Muscle layer of duodenum (tissue), 2 donors: Measurements from ENCODE around the gene MAS1L.

ENCODE experiments used
- H3K27ac ChIP-seq: one replicate; pipeline ENCODE4 v1.7.0; 2013; ENCODE audit warnings: mild to moderate bottlenecking, low read length
- H3K27me3 ChIP-seq: one replicate; pipeline ENCODE4 v1.7.0; 2013; ENCODE audit warnings: low read depth, mild to moderate bottlenecking, control low read depth, low read length
- H3K36me3 ChIP-seq, 2 donors: one replicate each; pipeline ENCODE4 v1.7.0; 2013; ENCODE audit warnings: low read length in 2 of 2, control low read depth in 1 of 2, mild to moderate bottlenecking in 1 of 2; ENCODE audit not compliant: insufficient read depth in 2 of 2, control insufficient read depth in 1 of 2
- H3K4me1 ChIP-seq, 2 donors: one replicate each; pipeline ENCODE4 v1.7.0; 2013; ENCODE audit warnings: low read length in 2 of 2, mild to moderate bottlenecking in 2 of 2, control low read depth in 1 of 2, moderate library complexity in 1 of 2; ENCODE audit not compliant: insufficient read depth in 2 of 2, control insufficient read depth in 1 of 2
- H3K4me3 ChIP-seq, 2 donors: one replicate each; pipeline ENCODE4 v1.7.0; 2013; ENCODE audit warnings: low read length in 2 of 2, low read depth in 1 of 2, mild to moderate bottlenecking in 1 of 2
- H3K9me3 ChIP-seq, 2 donors: one replicate each; pipeline ENCODE4 v1.7.0; 2013; ENCODE audit warnings: low read length in 2 of 2, control low read depth in 1 of 2, mild to moderate bottlenecking in 1 of 2; ENCODE audit not compliant: control insufficient read depth in 1 of 2
- donor health status: healthy.

The MAS1L gene

DNA sequence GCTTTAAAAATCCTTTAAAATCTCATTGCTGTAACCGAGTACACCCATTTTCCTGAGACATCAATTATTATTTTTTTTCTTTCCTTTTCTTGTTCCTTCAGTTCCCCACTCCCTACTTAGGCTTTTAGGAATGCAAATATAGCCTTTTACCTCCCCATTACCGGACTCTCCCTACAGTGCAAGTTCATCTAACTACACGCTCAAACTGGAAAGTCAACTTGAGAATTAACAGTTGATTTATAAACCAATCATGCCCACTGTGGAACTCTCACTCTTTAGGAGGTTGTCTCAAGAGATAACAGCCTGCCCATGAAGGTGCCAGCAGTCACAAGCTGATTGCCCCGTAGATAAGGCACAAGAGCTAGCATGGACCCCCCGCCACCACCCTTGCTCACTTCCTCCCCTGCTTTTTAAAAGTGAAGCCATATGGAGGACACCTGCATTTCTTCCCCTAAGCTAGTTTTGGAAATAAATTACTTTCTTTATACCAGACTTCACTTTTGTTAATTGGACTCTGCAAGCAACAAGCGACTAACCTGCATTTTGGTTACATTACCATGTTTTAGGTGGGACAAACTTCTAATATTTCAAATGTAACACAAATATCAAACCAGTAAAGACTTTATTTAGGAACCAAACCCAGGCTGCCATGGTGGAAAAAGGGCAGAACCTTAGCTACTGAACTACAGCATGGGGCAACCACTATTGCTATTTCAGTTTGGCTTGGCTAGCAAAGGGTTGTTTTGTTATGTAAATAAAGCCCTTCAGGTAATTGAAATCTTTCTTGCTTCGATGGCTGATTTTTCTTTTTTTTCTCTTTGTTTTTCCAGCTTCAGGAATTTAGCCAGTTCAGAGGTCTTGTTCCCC, 36.9 kb upstream of the MAS1L start:
- Histone ChIP-seq H3K4me1 (no peaks in the 10 kb centered on the region), H3K27me3 (no peaks in the 10 kb centered on the region), H3K36me3 (no peaks in the 10 kb centered on the region), H3K9me3 (no peaks in the 10 kb centered on the region), H3K27ac (no peak overlapping the region), H3K4me3 (no peak overlapping the region)

DNA sequence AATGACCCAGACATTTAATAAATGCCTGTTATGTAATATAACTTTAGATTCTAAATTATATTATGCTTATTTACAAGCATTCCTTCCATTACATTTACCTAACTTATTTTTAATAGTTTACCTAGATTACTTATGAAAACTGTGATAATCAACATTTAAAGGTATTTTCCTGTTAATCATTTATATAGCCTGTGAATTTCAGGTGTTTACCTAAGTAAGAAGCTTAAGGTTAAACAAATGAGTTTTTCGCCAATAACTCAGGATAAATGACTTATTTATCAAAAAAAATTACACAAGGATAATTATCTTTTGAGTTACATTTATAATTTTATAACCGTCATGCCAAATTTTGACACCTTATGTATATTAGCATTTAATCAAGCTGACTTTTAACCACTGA, 36.3 kb upstream of the MAS1L start:
- Histone ChIP-seq H3K4me1 (no peaks in the 10 kb centered on the region), H3K27me3 (no peaks in the 10 kb centered on the region), H3K36me3 (no peaks in the 10 kb centered on the region), H3K4me3 (no peak overlapping the region), H3K27ac (no peak overlapping the region), H3K9me3 (no peaks in the 10 kb centered on the region)

DNA sequence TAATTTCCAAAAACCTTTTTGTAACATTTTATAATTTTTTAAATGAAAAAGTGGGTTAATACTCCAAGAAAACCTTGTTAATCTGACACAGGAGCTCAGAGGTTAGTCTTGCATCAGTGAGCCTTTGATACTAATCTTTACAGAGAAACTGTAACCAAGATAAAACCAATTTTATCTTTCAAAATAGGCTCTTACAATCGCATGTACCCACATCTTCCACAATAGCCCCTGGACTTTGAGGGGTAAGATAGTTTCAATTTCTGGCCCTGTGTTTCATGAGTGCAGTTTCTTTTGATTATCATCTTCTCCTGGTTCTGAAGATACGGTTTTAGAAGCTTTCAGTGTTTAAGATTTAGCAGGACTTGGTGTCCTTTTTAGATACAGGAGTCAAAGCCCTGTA, 34.5 kb upstream of the MAS1L start:
- Histone ChIP-seq H3K27me3 (no peaks in the 10 kb centered on the region), H3K4me3 (no peak overlapping the region), H3K9me3 (no peaks in the 10 kb centered on the region), H3K36me3 (no peaks in the 10 kb centered on the region), H3K4me1 (no peaks in the 10 kb centered on the region), H3K27ac (no peak overlapping the region)

DNA sequence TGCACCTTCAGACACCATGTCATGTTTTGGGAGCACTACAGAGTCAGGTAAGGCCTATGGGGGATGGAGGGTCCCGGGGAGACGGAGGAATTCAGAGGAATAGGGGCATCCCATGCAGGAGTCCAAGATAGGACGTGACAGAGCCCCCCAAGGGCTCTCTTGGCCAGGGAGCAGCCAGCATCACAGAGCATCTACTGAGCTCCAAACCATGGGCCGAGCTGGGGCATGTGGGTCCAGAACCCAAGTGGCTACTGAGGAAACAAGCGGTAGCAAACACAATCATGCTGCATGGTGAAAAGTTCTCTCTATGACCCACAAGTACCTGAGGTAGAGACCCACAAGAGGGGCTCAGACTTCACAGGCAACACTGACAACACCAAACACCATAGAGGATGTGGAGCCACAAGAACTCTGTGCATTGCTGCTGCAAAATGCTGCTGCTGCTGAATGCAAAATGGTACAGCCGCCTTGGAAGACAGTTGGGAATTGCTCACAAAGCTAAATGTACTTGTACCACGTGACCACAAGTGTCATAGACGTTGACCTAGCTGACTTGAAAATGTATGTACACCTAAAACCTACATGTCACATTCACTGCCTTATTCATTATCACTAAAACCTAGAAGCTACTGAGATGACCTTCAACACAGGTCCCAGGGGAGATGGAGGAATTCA, 33.4 kb upstream of the MAS1L start:
- no peak overlapping the region for H3K4me3 ChIP-seq
- H3K27me3 ChIP-seq: no peaks in the 10 kb centered on the region
- H3K36me3 ChIP-seq: no peaks in the 10 kb centered on the region
- no peaks in the 10 kb centered on the region for H3K4me1 ChIP-seq
- H3K27ac ChIP-seq: no peak overlapping the region
- H3K9me3 ChIP-seq: no peaks in the 10 kb centered on the region

DNA sequence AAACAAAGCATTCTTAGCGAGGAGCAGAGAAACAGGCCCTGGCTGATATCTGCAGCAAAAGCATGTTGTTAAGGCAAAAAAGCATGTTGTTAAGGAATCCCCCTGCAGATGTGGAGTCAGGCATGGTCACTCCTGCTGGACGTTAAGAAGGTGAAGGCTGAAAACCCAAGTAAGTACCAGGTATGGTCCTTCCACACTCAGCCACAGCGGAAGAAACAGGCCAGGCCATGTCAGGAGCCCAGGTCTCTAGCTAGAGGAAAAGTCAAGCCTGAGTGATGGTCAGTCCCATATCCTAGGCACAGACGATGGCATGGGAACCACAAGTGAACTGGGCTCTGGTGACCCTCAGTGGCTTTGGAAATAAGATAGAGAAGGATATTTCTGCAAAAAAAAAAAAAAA, 32.5 kb upstream of the MAS1L start:
- H3K27ac ChIP-seq: no peak overlapping the region
- H3K36me3 ChIP-seq: no peaks in the 10 kb centered on the region
- H3K4me1 ChIP-seq: no peaks in the 10 kb centered on the region
- no peaks in the 10 kb centered on the region for H3K27me3 ChIP-seq
- no peak overlapping the region for H3K4me3 ChIP-seq
- H3K9me3 ChIP-seq: no peaks in the 10 kb centered on the region

DNA sequence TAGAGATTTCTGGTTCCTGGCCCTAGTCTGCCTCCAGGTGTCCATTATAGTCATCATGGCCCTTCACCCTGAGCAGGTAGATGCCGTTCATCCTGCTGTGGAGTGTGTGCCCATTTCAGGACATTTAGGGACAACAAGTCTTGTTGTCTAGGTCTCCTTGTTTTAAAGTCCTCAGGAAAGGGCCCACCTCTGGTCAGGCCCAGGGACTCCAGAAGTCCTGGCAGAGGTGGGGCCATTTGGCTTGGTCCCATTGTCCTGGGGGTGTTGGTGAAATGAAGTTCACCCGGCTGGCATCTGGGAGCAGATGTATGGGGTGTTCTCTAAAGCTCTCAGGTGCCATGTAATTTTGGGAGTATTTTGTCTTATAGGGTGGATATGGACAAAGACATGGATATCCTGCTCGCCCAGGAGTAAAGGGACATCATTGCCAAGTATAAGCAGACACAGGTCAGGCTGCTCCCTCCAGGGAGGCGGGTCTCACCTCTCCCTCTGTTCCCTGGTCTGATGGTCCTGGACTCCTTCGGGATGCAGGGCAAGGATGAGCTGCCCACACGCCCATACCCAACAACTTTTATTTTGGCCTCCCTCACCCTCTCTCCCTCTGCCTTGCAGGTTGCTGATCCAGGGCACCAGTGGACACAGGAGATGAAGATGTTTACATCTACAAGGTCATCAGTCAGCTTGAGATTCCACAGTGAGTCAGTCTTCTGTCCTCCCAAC, 31.7 kb upstream of the MAS1L start:
- Histone ChIP-seq H3K4me1 (no peaks in the 10 kb centered on the region), H3K4me3 (no peak overlapping the region), H3K36me3 (no peaks in the 10 kb centered on the region), H3K27me3 (no peaks in the 10 kb centered on the region), H3K9me3 (no peaks in the 10 kb centered on the region), H3K27ac (no peak overlapping the region)

DNA sequence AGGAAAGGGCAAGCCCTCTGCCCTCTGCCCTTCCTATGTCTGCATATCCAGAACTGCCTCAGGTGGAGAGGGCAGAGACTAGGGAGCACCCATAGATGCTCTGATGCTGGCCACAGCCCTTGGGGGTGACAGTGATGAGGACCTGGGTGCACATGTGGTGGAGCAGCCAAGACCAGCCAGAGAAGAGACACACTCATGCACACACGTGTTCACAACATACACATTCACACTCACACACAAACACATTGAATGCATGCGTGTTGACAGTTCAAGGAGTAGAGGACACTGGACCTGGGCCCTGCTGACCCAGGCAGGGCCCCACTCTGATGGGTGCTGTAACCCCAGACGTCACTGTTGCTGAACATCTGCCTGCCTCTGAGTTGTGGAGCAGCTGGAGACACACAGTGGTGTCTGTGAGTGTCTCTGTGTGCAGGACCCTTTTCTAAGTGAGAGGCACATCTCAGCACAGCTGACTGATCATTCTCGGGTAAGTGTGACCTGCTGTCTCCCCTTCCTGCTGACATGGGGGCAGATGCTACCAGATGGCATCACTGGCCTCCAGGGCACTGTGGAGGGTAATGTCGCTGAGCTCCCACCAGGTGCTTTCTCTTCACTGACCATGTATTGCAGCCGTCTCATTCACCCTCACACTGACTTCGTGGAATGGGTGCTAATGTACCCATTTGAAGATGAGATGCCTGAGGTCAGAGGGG, 30.1 kb upstream of the MAS1L start:
- no peak overlapping the region for H3K4me3 ChIP-seq

DNA sequence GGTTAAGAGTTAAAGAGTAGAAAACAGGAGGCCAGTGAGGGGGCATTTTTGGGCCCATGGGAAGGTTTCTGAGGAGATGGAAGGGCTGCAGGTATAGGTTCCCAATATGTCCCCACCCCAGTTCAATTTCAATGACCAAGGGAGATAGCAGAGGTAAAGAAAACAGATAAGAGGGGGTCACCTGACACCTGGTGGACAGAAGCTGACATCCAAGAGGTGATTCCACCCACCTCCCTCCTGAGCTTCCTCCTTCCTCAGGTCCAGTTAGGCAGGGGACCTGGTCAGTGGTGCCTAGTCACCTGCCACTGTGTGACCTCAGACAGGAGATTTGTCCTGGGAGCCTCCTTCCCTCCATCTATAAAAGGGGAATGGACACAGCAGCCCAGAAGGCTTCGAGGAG, 29.5 kb upstream of the MAS1L start:
- H3K4me1 ChIP-seq: no peaks in the 10 kb centered on the region
- no peak overlapping the region for H3K27ac ChIP-seq
- H3K9me3 ChIP-seq: no peaks in the 10 kb centered on the region
- no peaks in the 10 kb centered on the region for H3K36me3 ChIP-seq
- no peaks in the 10 kb centered on the region for H3K27me3 ChIP-seq
- no peak overlapping the region for H3K4me3 ChIP-seq

More for the DNA sequence above, 30.1 kb upstream of the MAS1L start:
- Histone ChIP-seq H3K27me3 (no peaks in the 10 kb centered on the region), H3K4me1 (no peaks in the 10 kb centered on the region), H3K9me3 (no peaks in the 10 kb centered on the region), H3K27ac (no peak overlapping the region), H3K36me3 (no peaks in the 10 kb centered on the region)

DNA sequence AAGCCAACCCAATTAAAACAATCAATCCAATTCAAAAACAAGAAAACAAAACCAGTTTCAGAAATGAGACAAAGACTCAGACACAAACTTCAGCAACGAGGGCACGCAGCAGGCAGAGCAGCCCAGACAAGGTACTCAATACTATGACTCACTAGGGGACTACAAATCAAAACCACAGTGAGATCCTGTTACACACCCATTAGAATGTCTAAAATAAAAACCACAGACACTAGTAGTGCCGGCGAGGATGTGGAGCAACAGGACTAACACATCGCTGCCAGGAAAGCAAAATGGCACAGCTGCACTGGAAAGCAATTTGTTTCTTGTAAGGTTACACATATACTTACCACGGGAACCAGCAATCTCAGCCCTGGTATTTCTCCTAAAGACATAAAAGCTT, 28.4 kb upstream of the MAS1L start:
- Histone ChIP-seq H3K4me3 (no peak overlapping the region), H3K36me3 (no peaks in the 10 kb centered on the region), H3K27me3 (no peaks in the 10 kb centered on the region), H3K9me3 (no peaks in the 10 kb centered on the region), H3K4me1 (no peaks in the 10 kb centered on the region), H3K27ac (no peak overlapping the region)

DNA sequence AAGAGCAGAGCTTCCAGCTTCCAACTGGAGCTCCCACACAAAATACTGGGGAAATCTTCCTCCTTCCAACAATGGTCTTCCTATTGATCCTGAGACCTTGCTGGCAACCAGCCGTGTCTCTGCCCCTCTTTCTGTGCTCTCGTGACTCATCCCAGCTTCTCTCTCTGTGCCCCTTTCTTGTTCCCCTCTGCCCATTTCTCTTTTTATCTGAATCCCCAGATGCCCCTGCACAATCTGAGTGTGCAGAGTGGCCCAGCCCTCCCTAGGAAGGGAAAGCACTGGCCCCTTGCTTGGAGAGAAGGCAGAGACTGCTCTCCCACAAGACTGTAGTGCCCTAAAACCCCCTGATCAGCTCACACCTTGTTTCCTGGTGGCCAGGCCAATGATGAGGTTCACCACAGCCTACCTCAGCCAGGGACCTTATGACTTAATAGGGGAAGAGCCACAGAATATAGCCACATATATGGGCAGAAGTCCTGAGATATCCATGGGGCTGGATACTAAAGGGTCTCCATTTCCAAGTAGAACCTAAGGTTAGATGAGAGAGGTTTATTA, 23.1 kb upstream of the MAS1L start:
- H3K4me1 ChIP-seq: no peaks in the 10 kb centered on the region
- no peak overlapping the region for H3K27ac ChIP-seq
- no peak overlapping the region for H3K4me3 ChIP-seq
- H3K9me3 ChIP-seq: no peaks in the 10 kb centered on the region
- H3K27me3 ChIP-seq: no peaks in the 10 kb centered on the region
- no peaks in the 10 kb centered on the region for H3K36me3 ChIP-seq

DNA sequence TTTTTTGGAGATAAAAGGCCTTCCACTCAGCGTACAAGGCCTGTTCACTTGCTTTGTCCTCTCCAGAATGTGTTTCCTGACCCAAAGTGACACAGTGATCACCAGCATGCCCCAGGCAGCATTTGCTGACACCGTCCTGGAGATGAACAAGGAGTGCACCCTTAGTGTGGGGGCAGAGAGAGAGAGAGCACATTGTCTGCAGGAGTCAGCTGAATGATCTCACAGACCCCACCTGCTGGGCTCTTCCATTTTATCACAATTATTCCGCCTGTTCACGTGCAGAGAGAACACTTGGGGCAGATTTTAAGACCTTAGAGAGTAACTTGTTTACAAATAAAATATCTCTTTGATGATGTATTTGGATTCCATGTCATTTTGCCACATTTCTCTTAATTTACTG, 22.4 kb upstream of the MAS1L start:
- no peak overlapping the region for H3K27ac ChIP-seq
- H3K27me3 ChIP-seq: no peaks in the 10 kb centered on the region
- no peak overlapping the region for H3K4me3 ChIP-seq
- H3K4me1 ChIP-seq: no peaks in the 10 kb centered on the region
- no peaks in the 10 kb centered on the region for H3K36me3 ChIP-seq
- H3K9me3 ChIP-seq: no peaks in the 10 kb centered on the region
